ENCODE data around the gene ETV7.
"Not testable (repeated sequence)": the region's sequence is repeated elsewhere in the genome, so short reads cannot be mapped to it uniquely, and the experiment has no call there.

Gene ETV7

GRCh38 chr6:36387440-36388303 is at the start of gene ETV7:
ETV7 (minus strand) TSS chr6:36387669; CDS start chr6:36387541, 128 bp downstream.
- DNase-seq (ENCODE audit: low read depth, low spot score), result peak; percentile 16

GRCh38 chr6:36436466-36436865 is 49.0 kb upstream of the ETV7 start:
- DNase-seq (ENCODE audit: low read depth, low spot score), result no peak

- no peak for DNase-seq (ENCODE audit: low read depth, low spot score)
Observed at GRCh38 chr6:36432151-36432671, 44.7 kb upstream of the ETV7 start.

GRCh38 chr6:36431197-36431596 is 43.7 kb upstream of the ETV7 start:
- no peak for DNase-seq (ENCODE audit: low read depth, low spot score)

- DNase-seq (ENCODE audit: low read depth, low spot score), result no peak
Observed at GRCh38 chr6:36430351-36430750, 42.9 kb upstream of the ETV7 start.

GRCh38 chr6:36428911-36429310 is 41.4 kb upstream of the ETV7 start:
- no peak for DNase-seq (ENCODE audit: low read depth, low spot score)

- DNase-seq (ENCODE audit: low read depth, low spot score), result no peak
Observed at GRCh38 chr6:36426622-36427021, 39.2 kb upstream of the ETV7 start.

GRCh38 chr6:36423101-36423824 is 35.8 kb upstream of the ETV7 start:
- peak; percentile 93 for DNase-seq (ENCODE audit: low read depth, low spot score)

GRCh38 chr6:36422714-36423100 is 35.2 kb upstream of the ETV7 start:
- no peak for DNase-seq (ENCODE audit: low read depth, low spot score)

- DNase-seq (ENCODE audit: low read depth, low spot score), result no peak
Observed at GRCh38 chr6:36419310-36419709, 31.8 kb upstream of the ETV7 start.

GRCh38 chr6:36418558-36418957 is 31.1 kb upstream of the ETV7 start:
- DNase-seq (ENCODE audit: low read depth, low spot score), result no peak

GRCh38 chr6:36414481-36414880 is 27.0 kb upstream of the ETV7 start:
- no peak for DNase-seq (ENCODE audit: low read depth, low spot score)

GRCh38 chr6:36413489-36414480 is 26.3 kb upstream of the ETV7 start:
- DNase-seq (ENCODE audit: low read depth, low spot score), result no peak

- not testable (repeated sequence) for DNase-seq (ENCODE audit: low read depth, low spot score)
Observed at GRCh38 chr6:36409718-36410117, 22.2 kb upstream of the ETV7 start.

- no peak for DNase-seq (ENCODE audit: low read depth, low spot score)
Observed at GRCh38 chr6:36404164-36404563, 16.7 kb upstream of the ETV7 start.

- no peak for DNase-seq (ENCODE audit: low read depth, low spot score)
Observed at GRCh38 chr6:36402481-36402880, 15.0 kb upstream of the ETV7 start.

GRCh38 chr6:36399970-36400369 is 12.5 kb upstream of the ETV7 start:
- DNase-seq (ENCODE audit: low read depth, low spot score), result no peak

- no peak for DNase-seq (ENCODE audit: low read depth, low spot score)
Observed at GRCh38 chr6:36392621-36393020, 5.2 kb upstream of the ETV7 start.

GRCh38 chr6:36389353-36389752 is 1.9 kb upstream of the ETV7 start:
- no peak for DNase-seq (ENCODE audit: low read depth, low spot score)

GRCh38 chr6:36386495-36387439 is 702 bp downstream of the ETV7 start:
- no peak for DNase-seq (ENCODE audit: low read depth, low spot score)
